ENCODE data around the gene TOGARAM2. TPM values are rescaled to one million over a fixed set of nuclear protein-coding genes. Genes with fewer than 3 reads are reported as not detected.

The TOGARAM2 gene
- total RNA-seq, 2 experiments from 2014 or later: 5.2 to 5.3 TPM

- POLR2A ChIA-PET: no interaction called here
- no peaks in the 10 kb centered on the region for H3K36me3 Mint-ChIP-seq
- no peaks in the 10 kb centered on the region for H3K9me3 Mint-ChIP-seq
- ATAC-seq (ENCODE audit: low read depth) (no peak), DNase-seq (no peak)
- no peak overlapping the region for H3K27ac Mint-ChIP-seq
- H3K4me1 Mint-ChIP-seq: no peaks in the 10 kb centered on the region
- H3K27me3 Mint-ChIP-seq: no peaks in the 10 kb centered on the region
- no peak overlapping the region for H3K4me3 Mint-ChIP-seq
Observed at GRCh38 chr2:29063646-29064345, 82.7 kb downstream of the TOGARAM2 start.

GRCh38 chr2:29064346-29064715, 83.2 kb downstream of the TOGARAM2 start:
- Mint-ChIP-seq H3K27ac (no peak overlapping the region), H3K4me3 (no peak overlapping the region), H3K36me3 (no peaks in the 10 kb centered on the region), H3K9me3 (no peaks in the 10 kb centered on the region), H3K4me1 (no peaks in the 10 kb centered on the region), H3K27me3 (no peaks in the 10 kb centered on the region)
- DNase-seq: no peak
- POLR2A ChIA-PET: no interaction called here
- ATAC-seq (ENCODE audit: low read depth): no peak

- H3K36me3 Mint-ChIP-seq: no peaks in the 10 kb centered on the region
- H3K27me3 Mint-ChIP-seq: no peaks in the 10 kb centered on the region
- no peaks in the 10 kb centered on the region for H3K9me3 Mint-ChIP-seq
- no peak overlapping the region for H3K4me3 Mint-ChIP-seq
- ATAC-seq (ENCODE audit: low read depth) (no peak), DNase-seq (no peak)
- POLR2A ChIA-PET: no interaction called here
- no peaks in the 10 kb centered on the region for H3K4me1 Mint-ChIP-seq
- H3K27ac Mint-ChIP-seq: no peak overlapping the region
Observed at GRCh38 chr2:29064746-29065067, 83.6 kb downstream of the TOGARAM2 start.

GRCh38 chr2:29065068-29065811, 84.1 kb downstream of the TOGARAM2 start:
- Mint-ChIP-seq H3K36me3 (no peaks in the 10 kb centered on the region), H3K9me3 (no peaks in the 10 kb centered on the region), H3K4me1 (no peaks in the 10 kb centered on the region), H3K4me3 (no peak overlapping the region), H3K27me3 (no peaks in the 10 kb centered on the region), H3K27ac (no peak overlapping the region)
- no peak for DNase-seq
- POLR2A ChIA-PET: no interaction called here
- ATAC-seq (ENCODE audit: low read depth): no peak

- POLR2A ChIA-PET: no interaction called here
- no peaks in the 10 kb centered on the region for H3K36me3 Mint-ChIP-seq
- H3K27ac Mint-ChIP-seq: no peak overlapping the region
Observed at GRCh38 chr2:29066271-29066860, 85.3 kb downstream of the TOGARAM2 start.

GRCh38 chr2:29066997-29067605, 86.0 kb downstream of the TOGARAM2 start:
- no peak for ATAC-seq (ENCODE audit: low read depth)
- Mint-ChIP-seq H3K4me1 (no peaks in the 10 kb centered on the region), H3K9me3 (no peaks in the 10 kb centered on the region), H3K27ac (no peak overlapping the region), H3K4me3 (no peak overlapping the region), H3K36me3 (no peaks in the 10 kb centered on the region), H3K27me3 (no peaks in the 10 kb centered on the region)
- POLR2A ChIA-PET: no interaction called here
- DNase-seq: no peak

More at GRCh38 chr2:29066271-29066860, 85.3 kb downstream of the TOGARAM2 start:
- DNase-seq: no peak
- Mint-ChIP-seq H3K4me1 (no peaks in the 10 kb centered on the region), H3K27me3 (no peaks in the 10 kb centered on the region), H3K4me3 (no peak overlapping the region), H3K9me3 (no peaks in the 10 kb centered on the region)
- no peak for ATAC-seq (ENCODE audit: low read depth)

- POLR2A ChIA-PET: no interaction called here
Observed at GRCh38 chr2:29068513-29068912, 87.4 kb downstream of the TOGARAM2 start.

GRCh38 chr2:29070526-29070925, 89.4 kb downstream of the TOGARAM2 start:
- H3K4me3 Mint-ChIP-seq: no peak overlapping the region
- POLR2A ChIA-PET: no interaction called here
- no peak for DNase-seq
- H3K4me1 Mint-ChIP-seq: no peaks in the 10 kb centered on the region
- no peaks in the 10 kb centered on the region for H3K9me3 Mint-ChIP-seq
- H3K36me3 Mint-ChIP-seq: no peaks in the 10 kb centered on the region
- H3K27me3 Mint-ChIP-seq: peaks cover 2% of the 10 kb centered on the region
- no peak for ATAC-seq (ENCODE audit: low read depth)
- H3K27ac Mint-ChIP-seq: no peak overlapping the region

More at GRCh38 chr2:29068513-29068912, 87.4 kb downstream of the TOGARAM2 start:
- Mint-ChIP-seq H3K9me3 (no peaks in the 10 kb centered on the region), H3K4me3 (no peak overlapping the region), H3K36me3 (no peaks in the 10 kb centered on the region), H3K4me1 (no peaks in the 10 kb centered on the region), H3K27ac (no peak overlapping the region), H3K27me3 (no peaks in the 10 kb centered on the region)
- ATAC-seq (ENCODE audit: low read depth) (no peak), DNase-seq (no peak)

GRCh38 chr2:29071032-29071975, 90.2 kb downstream of the TOGARAM2 start:
- POLR2A ChIA-PET: no interaction called here
- H3K27ac Mint-ChIP-seq: no peak overlapping the region
- ATAC-seq (ENCODE audit: low read depth): no peak
- no peak for DNase-seq
- H3K4me1 Mint-ChIP-seq: no peaks in the 10 kb centered on the region
- H3K27me3 Mint-ChIP-seq: peaks cover 2% of the 10 kb centered on the region
- no peaks in the 10 kb centered on the region for H3K9me3 Mint-ChIP-seq
- H3K36me3 Mint-ChIP-seq: no peaks in the 10 kb centered on the region
- no peak overlapping the region for H3K4me3 Mint-ChIP-seq

GRCh38 chr2:29072251-29072650, 91.2 kb downstream of the TOGARAM2 start:
- no peak overlapping the region for H3K27ac Mint-ChIP-seq
- ATAC-seq (ENCODE audit: low read depth) (no peak), DNase-seq (no peak)

GRCh38 chr2:29072971-29073725, 92.0 kb downstream of the TOGARAM2 start:
- POLR2A ChIA-PET: no interaction called here
- H3K4me1 Mint-ChIP-seq: no peaks in the 10 kb centered on the region
- H3K9me3 Mint-ChIP-seq: no peaks in the 10 kb centered on the region
- no peak overlapping the region for H3K27ac Mint-ChIP-seq
- H3K27me3 Mint-ChIP-seq: peaks cover 2% of the 10 kb centered on the region
- no peaks in the 10 kb centered on the region for H3K36me3 Mint-ChIP-seq
- no peak overlapping the region for H3K4me3 Mint-ChIP-seq
- no peak for ATAC-seq (ENCODE audit: low read depth)
- no peak for DNase-seq

More at GRCh38 chr2:29072251-29072650, 91.2 kb downstream of the TOGARAM2 start:
- Mint-ChIP-seq H3K4me3 (no peak overlapping the region), H3K36me3 (no peaks in the 10 kb centered on the region), H3K9me3 (no peaks in the 10 kb centered on the region), H3K27me3 (peaks cover 2% of the 10 kb centered on the region), H3K4me1 (no peaks in the 10 kb centered on the region)
- POLR2A ChIA-PET: no interaction called here

GRCh38 chr2:29073933-29074332, 92.8 kb downstream of the TOGARAM2 start:
- peaks cover 2% of the 10 kb centered on the region for H3K27me3 Mint-ChIP-seq
- no peaks in the 10 kb centered on the region for H3K9me3 Mint-ChIP-seq
- no peaks in the 10 kb centered on the region for H3K4me1 Mint-ChIP-seq
- H3K36me3 Mint-ChIP-seq: no peaks in the 10 kb centered on the region
- POLR2A ChIA-PET: no interaction called here
- H3K4me3 Mint-ChIP-seq: no peak overlapping the region
- DNase-seq: no peak
- ATAC-seq (ENCODE audit: low read depth): no peak
- H3K27ac Mint-ChIP-seq: no peak overlapping the region
